NCI-H2196 treated with DMSO at 0.1 percent for 48 hours (cell line): ENCODE results near the gene UBXN1.
"Not testable (repeated sequence)": the region's sequence is repeated elsewhere in the genome, so short reads cannot be mapped to it uniquely, and the experiment has no call there.

Experiments
- DNase-seq: peaks from one replicate; lab custom pipeline; 2025; ENCODE audit not compliant: unreplicated experiment; lab: John Stamatoyannopoulos, UW

UBXN1 gene

DNA sequence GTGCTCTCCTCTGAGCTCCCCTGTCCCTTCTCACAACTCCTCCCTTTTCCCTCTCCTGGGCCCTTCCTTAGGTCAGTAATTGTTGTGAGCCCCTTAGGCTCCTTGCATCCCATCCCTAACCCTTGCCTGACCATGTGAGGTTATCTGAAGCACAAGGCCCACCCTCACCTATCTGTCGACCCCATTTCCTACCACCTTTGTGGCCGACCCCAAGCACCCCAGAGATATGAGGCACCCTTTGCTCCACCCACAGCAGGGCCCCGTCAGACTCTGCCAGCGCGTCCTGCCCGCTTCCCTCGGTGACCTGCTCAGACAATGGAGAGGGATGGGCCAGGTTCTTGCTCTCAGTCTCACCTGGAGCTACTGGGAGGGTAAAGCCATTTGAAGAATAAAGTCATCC, 29.9 kb upstream of the UBXN1 start:
- DNase-seq, result peak; percentile 62

DNA sequence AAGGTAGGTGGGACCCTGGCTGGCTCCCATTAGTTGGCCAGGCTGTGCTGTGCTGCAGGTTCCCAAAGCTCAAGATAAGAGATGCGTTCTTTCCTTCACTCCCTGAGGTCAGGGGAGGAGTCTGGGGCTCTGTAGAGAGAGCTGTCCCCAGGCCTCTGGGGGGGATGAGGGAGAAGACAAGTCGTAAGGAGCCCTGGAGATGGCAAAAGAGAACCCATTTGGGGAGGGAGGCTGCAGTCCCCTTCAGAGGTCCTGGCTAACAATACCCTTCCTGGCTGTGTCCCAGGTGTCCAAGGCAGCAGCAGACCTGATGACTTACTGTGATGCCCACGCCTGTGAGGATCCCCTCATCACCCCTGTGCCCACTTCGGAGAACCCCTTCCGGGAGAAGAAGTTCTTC, 29.5 kb upstream of the UBXN1 start:
- DNase-seq, result no peak

DNA sequence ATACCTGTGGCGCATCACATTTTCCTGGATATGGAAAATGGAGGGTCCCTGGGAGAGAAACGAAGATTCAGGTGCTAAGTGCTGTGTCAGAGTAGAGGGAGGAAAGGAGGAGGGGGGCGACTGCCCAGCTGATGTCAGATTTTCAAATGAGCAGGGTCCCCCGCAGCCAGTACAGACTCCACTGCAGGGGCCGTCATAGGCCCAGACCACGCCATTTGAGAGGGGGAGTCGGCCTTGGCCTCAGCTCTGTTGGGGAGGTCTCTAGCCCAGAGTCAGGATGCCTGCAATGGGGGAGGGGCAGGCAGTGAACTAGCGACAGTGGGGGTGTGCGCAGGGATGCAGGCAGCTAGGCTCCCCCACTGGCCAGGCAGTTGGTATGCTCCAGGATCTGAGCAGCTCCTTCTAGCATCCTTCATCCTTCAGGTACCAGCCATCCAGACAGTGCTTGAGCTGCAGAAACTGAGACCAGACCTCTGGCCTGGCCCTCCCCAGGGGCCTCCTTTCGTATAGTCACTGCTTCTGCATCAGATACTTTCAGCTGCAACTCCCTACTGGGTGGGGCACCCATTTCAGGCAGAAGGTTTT, 28.5 kb upstream of the UBXN1 start, which contains the start of the genes BSCL2 and GNG3:
BSCL2 (minus strand) TSS at position 148 of the 585 bp plus-strand sequence. CDS start 229 bp downstream, outside the sequence.
GNG3 (plus strand) TSS at position 400 of the 585 bp plus-strand sequence. CDS start 620 bp downstream, outside the sequence.
- DNase-seq, result peak; percentile 12

DNA sequence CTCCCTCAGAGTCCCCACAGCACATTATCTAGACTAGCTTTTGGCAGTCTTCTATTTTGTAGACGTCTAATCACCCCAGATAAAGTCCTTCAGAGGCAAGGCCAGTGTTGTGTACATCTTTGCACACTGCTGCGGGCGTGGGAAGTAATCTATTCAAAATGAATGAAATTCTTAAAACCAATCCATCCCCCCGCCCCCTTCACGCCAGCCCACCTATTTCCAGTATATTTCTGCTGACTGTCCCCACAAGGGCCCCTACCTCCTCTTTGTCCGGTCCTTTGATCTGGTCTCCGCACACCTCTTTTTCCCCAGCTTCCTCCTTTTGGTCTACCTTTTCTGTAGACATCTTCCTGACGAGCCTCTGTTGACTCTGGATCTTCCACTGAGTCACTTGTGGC, 28.0 kb upstream of the UBXN1 start:
- DNase-seq, result no peak

DNA sequence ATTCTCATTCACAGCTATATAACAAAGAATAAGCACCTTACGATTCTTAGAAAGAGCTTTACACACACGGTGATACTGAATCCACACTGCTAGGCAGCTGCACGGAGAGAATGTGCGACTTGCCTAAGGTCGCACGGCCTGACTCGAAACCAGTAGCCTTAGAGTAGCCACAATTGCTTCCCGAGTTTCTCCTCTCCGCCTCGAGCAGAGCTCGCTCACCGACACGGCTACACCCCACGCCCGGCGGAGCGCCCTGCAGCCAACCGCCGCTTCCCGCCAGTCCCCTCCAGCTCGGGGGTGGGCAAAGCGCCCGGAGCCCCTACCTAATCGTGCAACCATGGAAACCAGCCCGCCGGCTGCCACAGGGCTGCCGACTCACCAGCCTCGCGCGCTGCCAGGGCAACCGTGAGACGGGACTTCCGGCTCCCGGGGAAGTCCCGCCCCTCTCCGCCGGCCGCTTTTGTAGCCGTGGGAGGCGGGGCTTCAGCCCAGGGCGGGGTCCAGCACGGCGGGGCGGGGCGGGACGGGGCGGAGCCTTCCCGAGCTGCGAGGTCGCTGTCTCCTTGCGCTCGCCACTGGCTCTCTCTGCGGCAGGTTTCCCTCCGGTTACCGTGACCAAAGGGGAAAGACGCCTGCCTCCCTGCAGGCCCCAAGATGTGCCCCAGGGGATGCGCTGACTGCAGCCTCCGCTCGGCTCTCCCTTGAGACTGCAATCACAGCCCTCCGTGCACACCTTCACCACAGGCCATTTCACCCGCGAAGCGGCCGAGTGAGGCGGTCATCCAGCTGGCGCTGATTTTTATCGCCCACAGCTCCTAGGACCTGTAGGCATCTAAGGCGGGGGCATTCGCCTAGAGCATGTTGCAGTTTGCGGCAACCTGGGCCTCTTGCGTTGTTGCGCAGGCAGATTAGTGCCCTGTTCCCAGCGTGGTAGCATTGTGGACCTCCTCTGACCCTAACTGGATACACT, 27.3 kb upstream of the UBXN1 start:
- peak; percentile 88 for DNase-seq

DNA sequence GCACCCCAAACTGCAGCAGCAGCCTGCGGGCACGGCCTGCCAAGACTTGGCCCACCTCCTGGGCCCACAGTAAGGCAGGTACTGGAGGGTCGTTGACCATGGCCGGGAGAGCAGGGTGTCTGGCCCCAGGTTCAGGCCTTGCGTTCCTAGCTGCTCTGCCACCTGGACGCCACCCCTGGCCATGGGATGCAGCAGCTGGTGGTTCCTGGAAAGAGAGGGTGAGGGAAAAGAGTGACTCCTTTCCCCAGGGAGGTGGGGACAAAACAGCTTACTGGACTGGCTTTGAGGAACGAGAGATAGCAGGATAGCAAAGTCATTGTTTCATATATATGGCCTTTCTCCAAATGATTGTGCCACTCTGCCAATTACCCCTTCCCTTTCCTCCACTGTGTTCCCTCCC, 26.5 kb upstream of the UBXN1 start:
- DNase-seq, result peak; percentile 33

DNA sequence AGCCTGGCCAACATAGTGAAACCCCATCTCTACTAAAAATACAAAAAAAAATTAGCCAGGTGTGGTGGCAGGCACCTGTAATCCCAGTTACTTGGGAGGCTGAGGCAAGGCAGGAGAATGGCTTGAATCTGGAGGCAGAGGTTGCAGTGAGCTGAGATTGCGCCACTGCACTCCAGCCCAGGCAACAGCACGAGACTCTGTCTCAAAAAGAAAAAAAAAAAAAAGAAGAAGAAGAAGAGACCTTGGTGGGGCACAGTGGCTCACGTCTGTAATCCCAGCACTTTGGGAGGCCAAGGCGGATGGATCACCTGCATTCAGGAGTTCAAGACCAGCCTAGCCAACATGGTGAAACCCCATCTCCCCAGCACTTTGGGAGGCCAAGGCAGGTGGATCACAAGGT, 25.0 kb upstream of the UBXN1 start:
- not testable (repeated sequence) for DNase-seq

DNA sequence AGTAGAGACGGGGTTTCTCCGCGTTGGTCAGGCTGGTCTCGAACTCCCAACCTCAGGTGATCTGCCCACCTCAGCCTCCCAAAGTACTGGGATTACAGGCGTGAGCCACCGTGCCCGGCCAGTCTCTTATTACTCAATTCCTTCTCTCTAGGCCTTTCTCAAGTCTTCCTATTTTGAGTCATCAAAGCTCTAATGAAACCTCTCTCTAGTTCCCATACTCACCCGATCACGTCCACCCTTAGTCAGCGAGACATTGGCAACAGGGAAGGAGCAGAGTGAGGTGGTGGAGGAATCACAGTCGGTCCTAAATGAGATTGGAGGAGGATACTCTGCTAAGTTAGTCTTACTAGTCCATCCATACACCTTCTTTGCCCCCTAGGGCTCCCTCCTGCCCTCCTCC, 23.4 kb upstream of the UBXN1 start:
- no peak for DNase-seq

DNA sequence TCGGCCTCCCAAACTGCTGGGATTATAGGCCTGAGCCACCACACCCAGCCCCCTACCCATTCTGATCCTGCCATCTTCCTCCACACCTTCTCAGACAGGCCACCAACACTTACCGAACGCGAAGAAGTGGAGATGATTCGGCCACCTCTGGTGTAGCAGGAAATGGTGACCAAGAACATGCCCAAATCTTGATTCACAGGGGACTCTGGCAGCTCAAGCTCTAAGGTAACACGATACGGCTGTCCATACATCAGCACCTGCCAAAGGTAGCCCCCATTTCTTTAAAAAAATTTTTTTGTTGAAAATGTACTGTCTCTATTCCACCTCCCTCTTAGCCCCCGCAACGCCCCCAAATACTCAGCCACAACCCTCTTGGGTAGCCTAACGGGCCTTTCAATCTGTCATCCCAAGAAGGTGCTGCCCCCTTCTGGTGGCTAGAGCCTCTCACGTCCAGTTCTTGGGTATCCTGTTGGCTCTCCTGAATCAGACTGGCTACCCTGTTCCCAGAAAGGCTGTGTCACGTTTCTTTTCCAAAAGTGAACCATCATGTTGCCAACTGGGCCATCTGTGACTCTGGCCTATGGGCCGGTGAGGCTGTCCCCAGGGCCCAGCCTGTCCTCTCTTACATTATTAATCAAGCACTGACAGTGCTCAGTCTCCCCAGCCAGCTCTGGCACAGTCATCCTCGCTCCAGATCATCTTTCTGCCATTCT, 15.7 kb upstream of the UBXN1 start:
- no peak for DNase-seq

DNA sequence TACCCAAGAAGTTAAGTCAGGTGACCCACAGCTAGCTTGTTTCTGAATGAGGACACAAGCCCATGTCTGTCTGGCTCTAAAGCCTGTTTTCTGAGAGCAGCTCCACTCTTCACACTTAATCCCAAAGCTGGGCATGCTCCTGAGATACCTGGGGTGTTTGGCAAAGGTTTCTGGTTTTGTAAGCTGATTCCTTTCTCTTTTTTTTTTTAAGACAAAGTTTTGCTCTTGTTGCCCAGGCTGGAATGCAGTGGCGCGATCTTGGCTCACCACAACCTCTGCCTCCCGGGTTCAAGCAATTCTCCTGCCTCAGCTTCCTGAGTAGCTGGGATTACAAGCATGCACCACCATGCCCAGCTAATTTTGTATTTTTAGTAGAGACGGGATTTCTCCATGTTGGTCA, 14.8 kb upstream of the UBXN1 start:
- DNase-seq, result not testable (repeated sequence)

DNA sequence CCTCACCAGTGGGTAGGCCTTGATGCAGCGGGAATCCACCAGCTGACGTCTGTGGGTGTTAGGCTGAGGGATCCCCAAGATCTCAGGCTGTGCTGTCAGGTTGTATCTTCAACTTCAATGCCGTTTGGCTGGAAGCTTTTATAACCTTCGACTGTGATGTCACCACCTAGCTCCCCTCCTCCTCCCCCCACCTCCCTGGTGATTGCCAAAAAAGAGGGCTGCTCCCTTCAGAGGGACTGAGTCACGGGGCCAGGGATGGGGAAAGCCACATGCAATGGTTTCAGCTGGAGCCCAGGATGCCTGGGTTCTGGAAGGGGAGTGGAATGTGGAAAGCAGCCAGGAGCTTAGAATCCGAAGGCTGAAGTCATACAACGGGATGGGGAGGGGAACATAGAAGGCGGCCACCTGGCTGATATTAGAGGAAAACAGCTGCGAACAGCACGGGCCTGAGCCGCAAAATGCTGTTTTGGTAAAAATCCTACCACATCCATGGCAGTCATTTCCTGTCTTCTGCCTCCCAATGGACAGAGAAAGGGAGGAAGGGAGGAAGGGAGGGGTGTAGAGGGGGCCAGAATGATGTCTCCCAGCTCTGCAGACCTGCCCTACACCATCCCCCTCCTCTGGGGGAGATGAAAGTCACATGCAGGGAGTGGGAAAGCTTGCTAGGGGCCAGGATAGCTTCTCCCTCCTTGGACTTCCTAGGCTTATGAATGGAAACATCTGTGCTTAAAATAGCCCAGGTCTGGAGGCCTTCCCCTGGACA, 10.7 kb upstream of the UBXN1 start, which contains the start of gene LRRN4CL:
LRRN4CL (minus strand) TSS at position 110 of the 763 bp plus-strand sequence. CDS start 1,022 bp downstream, outside the sequence.
- DNase-seq, result no peak

DNA sequence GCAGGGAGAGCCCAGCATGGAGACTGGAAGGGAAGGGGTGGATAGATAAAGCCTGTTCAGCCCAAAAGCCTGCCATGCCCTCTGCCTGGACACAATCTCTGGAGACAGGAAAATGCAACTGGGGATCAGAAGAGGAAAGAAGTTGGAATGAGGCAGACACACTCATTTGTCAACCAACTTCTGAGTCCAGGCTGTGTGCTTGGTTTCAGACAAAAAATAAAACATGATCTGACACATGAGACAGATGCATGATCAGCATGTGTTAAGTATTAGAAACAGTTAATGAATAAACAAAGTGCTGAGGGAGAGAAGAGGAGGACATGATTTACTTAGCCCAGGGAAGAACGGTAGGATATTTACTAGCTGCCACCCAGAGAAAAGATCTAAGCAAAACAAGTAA, 9.6 kb upstream of the UBXN1 start:
- no peak for DNase-seq

DNA sequence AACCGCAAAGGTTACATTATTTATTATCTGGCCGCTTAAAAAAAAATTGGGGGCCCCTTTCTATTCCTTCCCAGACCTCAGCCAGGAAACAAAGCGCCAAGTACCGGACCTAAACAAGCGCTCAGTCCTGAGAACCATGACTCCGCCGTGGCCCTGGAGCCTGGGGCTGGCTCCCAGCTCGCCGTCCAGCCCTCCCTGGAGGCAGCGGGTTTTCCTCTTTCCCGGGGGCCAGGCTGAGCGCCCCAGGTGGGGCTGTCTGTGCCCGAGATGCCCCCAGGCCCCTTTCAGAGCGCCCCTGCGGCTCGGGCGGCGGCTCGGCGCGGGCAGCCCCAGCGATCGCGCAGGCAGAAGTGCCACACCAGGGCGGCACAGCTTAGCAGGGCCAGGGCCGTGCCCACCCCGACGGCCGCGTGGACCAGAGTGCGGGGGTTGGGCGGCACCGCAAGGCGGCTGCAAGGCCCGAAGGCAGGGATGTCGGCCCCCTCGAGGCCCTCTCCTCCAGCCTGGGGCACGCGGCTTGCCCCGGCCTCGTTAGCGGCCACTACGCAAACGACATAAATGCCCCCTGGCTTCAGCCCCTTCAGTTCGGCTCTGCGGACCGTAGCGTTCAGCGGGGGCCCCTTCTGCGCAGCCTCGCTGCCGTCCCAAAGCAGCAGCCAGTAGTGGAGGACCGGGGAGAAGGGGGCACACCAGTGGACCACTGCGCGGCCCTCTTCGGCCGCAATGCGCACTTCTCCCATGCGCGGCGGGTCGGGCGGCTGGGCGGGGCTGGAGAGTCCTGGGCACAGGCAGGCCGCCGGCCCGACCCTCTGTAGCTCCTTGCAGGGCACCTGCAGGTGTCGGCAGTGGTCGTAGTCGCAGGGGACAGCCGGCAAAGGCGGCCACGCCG, 8.9 kb upstream of the UBXN1 start:
- no peak for DNase-seq

DNA sequence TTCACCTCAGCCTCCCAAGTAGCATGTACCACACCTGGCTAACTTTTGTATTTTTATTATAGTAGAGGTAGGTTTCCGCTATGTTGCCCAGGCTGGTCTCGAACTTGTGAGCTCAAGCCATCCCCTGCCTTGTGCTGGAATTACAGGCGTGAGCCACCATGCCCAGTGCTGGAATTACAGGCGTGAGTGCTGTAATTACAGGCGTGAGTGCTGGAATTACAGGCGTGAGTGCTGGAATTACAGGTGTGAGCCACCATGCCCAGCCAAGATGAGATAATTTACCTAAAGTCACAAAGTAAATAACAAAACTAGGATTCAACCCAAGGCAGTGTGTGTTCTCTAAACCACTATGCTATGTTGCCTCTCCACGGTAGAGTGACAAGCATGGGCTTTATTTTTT, 3.6 kb upstream of the UBXN1 start:
- no peak for DNase-seq

DNA sequence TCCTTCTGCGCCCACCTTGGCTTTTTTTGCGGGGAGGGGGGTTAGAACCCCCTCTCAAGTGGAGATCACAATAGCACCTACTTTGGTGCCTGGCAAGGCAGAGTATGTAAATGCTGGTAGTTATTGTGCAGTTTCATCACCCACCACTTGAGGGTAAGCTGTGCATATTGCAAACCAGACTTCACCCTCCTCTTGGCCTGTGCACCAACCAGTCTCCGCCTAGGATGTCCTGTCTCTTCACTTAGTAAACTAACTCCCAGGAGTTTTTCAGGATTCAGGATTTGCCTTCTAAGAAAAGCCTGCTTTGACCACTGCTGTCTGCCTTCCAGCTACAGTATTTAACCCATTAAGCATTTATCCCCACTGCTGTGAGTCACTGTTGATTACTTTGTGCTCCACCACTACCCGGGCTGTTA, 2.0 kb upstream of the UBXN1 start:
- peak; percentile 61 for DNase-seq

DNA sequence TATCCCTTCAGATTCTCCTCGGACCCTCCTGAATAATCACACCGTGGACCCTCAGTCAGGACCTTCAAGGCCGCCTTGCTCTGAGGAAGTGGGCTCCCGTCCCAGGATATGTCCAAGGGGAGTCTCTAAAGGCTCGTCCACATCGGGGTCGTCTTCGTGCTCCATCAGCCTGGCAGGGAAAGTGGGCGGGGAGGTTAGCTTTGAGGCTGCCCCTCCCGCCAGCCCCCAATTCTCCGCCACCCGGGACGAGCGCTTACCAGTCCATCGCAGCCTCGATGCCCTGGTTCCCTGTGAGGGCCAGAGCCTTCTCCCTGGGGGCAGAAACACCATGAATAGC, 472 bp downstream of the UBXN1 start:
- DNase-seq, result no peak

DNA sequence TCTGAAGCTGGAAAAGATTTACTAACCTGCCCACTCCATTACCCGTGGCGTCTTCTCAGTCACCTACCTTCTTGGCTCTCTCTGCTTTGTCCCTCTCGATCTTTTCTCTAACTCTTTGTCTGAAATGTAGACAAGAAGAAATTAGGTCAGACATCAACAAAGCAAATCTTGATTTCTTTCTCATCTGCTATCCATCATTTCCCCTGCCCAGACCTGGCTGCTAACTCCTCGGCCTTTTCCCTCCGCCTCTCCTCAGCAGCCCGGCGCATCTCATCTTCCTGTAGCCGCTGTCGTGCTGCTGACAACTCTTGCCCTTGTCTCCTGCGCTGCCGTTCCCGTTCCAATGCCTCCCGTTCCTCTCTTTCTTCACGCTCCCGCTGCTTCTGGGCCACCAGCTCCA, 1.2 kb downstream of the UBXN1 start:
- no peak for DNase-seq

DNA sequence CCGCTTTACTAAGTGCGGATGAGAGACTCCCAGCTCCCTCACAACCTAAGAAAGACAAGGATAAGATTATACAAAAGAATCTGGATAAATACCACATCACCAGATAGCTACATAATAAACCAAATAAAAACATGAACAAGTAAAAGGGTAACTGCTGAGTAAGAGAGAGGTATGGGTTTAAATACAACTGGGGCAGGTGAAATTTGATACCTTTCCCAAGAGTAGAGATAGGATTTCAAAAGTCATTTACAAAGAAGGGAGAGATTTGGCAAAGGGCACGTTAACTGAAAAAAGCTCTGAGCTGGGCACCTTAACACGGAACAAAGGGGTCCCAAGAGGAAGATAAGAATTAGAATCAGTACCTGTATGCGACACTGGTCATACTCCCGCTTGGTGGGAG, 1.7 kb downstream of the UBXN1 start:
- DNase-seq, result no peak

DNA sequence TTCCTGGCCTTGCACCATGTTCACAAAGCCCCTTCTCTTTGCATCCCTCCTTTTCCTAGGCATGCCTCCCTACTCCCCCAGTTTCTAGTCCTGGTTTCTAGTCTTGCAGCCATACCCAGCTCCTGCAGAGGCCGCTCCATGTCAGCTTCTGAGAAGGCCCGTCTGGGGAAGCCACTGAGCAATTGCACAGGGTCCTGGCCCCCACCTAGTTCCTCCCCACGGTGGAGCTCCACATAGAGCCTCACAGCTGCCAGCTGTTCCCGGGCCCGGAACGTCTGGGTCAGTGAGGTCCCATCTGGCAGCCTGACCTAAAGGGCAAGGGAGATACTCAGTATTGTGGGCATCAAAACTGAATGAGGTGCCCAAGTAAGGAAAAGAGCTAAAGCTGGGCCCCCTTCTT, 2.2 kb downstream of the UBXN1 start:
- DNase-seq, result no peak

DNA sequence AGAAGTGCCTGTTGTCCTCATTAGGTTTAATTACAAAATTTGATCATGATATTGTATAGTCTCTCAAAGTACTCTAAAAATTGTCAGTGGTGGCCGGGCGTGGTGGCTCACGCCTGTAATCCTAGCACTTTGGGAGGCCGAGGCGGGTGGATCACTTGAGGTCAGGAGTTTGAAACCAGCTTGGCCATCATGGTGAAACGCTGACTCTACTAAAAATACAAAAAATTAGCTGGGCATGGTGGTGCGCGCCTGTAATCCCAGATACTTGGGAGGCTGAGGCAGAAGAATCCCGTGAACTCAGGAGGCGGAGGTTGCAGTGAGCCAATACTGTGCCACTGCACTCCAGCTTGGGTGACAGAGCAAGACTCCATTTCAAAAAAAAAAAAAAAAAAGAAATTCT, 3.5 kb downstream of the UBXN1 start:
- DNase-seq, result not testable (repeated sequence)
